OCI-LY7 (cell line): ENCODE measurements around the gene PLPPR1. TPM values are rescaled to one million over a fixed set of nuclear protein-coding genes. Genes with fewer than 3 reads are reported as not detected.

ENCODE experiments used
- BruUV-seq: library from RNA; stranded (reverse); fragments of 400-500 nt; replicated peaks from 2 replicates; lab custom pipeline; 2021; lab: Mats Ljungman, UMichigan
- CTCF ChIA-PET: fragments of 300-600 bp; sonication (Branson Sonifier 250); formaldehyde crosslinking; loops from one replicate; lab custom pipeline; 2022; ENCODE audit warnings: antibody characterized with exemption; ENCODE audit not compliant: unreplicated experiment; lab: Charles Lee
- POLR2A ChIA-PET: fragments of 300-600 bp; sonication (Branson Sonifier 250); formaldehyde crosslinking; loops from one replicate; lab custom pipeline; 2022; ENCODE audit warnings: antibody characterized with exemption; lab: Charles Lee
- DNase-seq: peaks from one replicate; pipeline ENCODE4 v3.0.0-alpha.2; 2015; ENCODE audit warnings: low spot score
- H2AFZ ChIP-seq: fragments of 200-600 bp; sonication (generic), shearing (Covaris generic); 2 replicates; pipeline ENCODE4 v1.6.1; 2014; ENCODE audit warnings: mild to moderate bottlenecking, antibody characterized with exemption, low read length, moderate library complexity
- H3K27ac ChIP-seq: fragments of 200-600 bp; sonication (generic); 2 replicates; pipeline ENCODE4 v1.5.1; 2014; ENCODE audit warnings: mixed run types, low read depth, mild to moderate bottlenecking, moderate library complexity, low read length, inconsistent platforms; ENCODE audit not compliant: poor library complexity, severe bottlenecking
- H3K36me3 ChIP-seq: fragments of 200-600 bp; sonication (generic); 2 replicates; pipeline ENCODE4 v1.6.1; 2014; ENCODE audit warnings: mild to moderate bottlenecking, antibody characterized with exemption, low read length, moderate library complexity, mixed read lengths; ENCODE audit not compliant: insufficient read depth
- H3K4me1 ChIP-seq: fragments of 200-600 bp; sonication (generic); 2 replicates; pipeline ENCODE4 v1.5.1; 2014; ENCODE audit warnings: mild to moderate bottlenecking, low read length; ENCODE audit not compliant: insufficient read depth, poor library complexity, severe bottlenecking
- H3K4me2 ChIP-seq: fragments of 200-600 bp; sonication (generic); 2 replicates; pipeline ENCODE4 v1.6.1; 2014; ENCODE audit warnings: mild to moderate bottlenecking, low read length
- H3K4me3 ChIP-seq: fragments of 200-600 bp; sonication (generic); 2 replicates; pipeline ENCODE4 v1.5.1; 2014; ENCODE audit warnings: mild to moderate bottlenecking, low read depth, low read length; ENCODE audit not compliant: poor library complexity, severe bottlenecking
- H3K79me2 ChIP-seq: fragments of 200-600 bp; sonication (generic); 2 replicates; pipeline ENCODE4 v1.6.1; 2016; ENCODE audit warnings: low read depth, mild to moderate bottlenecking, low read length, moderate library complexity, mixed read lengths; ENCODE audit not compliant: insufficient read depth
- H3K9me2 ChIP-seq: fragments of 200-600 bp; sonication (generic); 2 replicates; pipeline ENCODE4 v1.6.1; 2016; ENCODE audit warnings: mild to moderate bottlenecking, low read length, mixed read lengths; ENCODE audit not compliant: insufficient read depth
- H3K9me3 ChIP-seq: fragments of 200-600 bp; sonication (generic); 2 replicates; pipeline ENCODE4 v1.6.1; 2014; ENCODE audit warnings: mild to moderate bottlenecking, mixed run types, low read length, mixed read lengths
- H4K20me1 ChIP-seq: fragments of 200-600 bp; sonication (generic); 2 replicates; pipeline ENCODE4 v1.6.1; 2014; ENCODE audit warnings: mild to moderate bottlenecking, antibody characterized with exemption, low read length, moderate library complexity, mixed read lengths; ENCODE audit not compliant: insufficient read depth
- EZH2phosphoT487 ChIP-seq: fragments of 200-600 bp; sonication (generic); IDR thresholded peaks from 2 replicates; pipeline ENCODE4 v1.6.1; 2018; ENCODE audit warnings: low read depth, borderline replicate concordance, mild to moderate bottlenecking, mixed run types, antibody characterized with exemption, low read length, moderate library complexity, mixed read lengths
- intact Hi-C: fragments of 100-400 bp; cut with micrococcal nuclease; formaldehyde crosslinking; loops from one replicate; pipeline ENCODE4 v1.10.0; 2022; ENCODE audit not compliant: unreplicated experiment
- total RNA-seq, 2 experiments: library from RNA; depleted of rRNA in 1 of 2; stranded (reverse); fragments of >200 nt in 1 of 2; shearing (Covaris generic) in 1 of 2; gene quantifications; 2 replicates each; pipeline ENCODE4 v1.2.3, GENCODE V29; 2014 to 2022
- TF ChIP-seq, protein P1 (sequence below): fragments of 200-600 bp; sonication (generic); conservative IDR thresholded peaks from 2 replicates; pipeline ENCODE4 v1.5.1; 2014; ENCODE audit warnings: mild to moderate bottlenecking, antibody characterized with exemption, low read length, moderate library complexity, mixed read lengths

PLPPR1 gene
- total RNA-seq, 2 experiments from 2014 or later = not detected

DNA sequence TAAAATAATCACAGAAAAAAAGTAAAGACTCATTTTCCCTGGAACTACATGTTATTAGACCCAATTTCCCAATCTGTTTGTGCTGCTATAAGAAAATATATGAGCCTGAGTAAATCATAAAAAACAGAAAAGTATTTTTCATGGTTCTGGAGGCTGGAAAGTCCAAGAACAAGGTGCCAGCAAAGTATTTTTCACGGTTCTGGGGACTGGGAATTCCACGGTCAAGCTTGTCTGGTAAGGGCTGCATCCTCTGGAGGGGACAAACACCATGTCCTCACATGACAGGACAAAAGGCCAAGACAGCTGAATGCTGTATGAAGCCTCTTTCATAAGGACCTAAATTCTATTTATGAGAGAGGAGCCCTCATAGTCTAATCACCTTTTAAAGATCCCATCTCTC lies 172.3 kb downstream of the PLPPR1 start:
- no peak overlapping the region for H3K4me2 ChIP-seq
- H3K79me2 ChIP-seq = no peaks in the 10 kb centered on the region
- H3K4me3 ChIP-seq = no peak overlapping the region
- H3K36me3 ChIP-seq = no peaks in the 10 kb centered on the region
- ChIA-PET POLR2A (no interaction called here), CTCF (no interaction called here)
- no peaks in the 10 kb centered on the region for H3K4me1 ChIP-seq
- DNase-seq = no peak
- no peak for TF ChIP-seq EZH2phosphoT487
- TF ChIP-seq, protein P1, sequence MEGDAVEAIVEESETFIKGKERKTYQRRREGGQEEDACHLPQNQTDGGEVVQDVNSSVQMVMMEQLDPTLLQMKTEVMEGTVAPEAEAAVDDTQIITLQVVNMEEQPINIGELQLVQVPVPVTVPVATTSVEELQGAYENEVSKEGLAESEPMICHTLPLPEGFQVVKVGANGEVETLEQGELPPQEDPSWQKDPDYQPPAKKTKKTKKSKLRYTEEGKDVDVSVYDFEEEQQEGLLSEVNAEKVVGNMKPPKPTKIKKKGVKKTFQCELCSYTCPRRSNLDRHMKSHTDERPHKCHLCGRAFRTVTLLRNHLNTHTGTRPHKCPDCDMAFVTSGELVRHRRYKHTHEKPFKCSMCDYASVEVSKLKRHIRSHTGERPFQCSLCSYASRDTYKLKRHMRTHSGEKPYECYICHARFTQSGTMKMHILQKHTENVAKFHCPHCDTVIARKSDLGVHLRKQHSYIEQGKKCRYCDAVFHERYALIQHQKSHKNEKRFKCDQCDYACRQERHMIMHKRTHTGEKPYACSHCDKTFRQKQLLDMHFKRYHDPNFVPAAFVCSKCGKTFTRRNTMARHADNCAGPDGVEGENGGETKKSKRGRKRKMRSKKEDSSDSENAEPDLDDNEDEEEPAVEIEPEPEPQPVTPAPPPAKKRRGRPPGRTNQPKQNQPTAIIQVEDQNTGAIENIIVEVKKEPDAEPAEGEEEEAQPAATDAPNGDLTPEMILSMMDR = no peak
- H3K9me2 ChIP-seq = no peaks in the 10 kb centered on the region
- no peak overlapping the region for H3K27ac ChIP-seq
- no peak overlapping the region for H2AFZ ChIP-seq
- no peaks in the 10 kb centered on the region for H4K20me1 ChIP-seq
- BruUV-seq = no TSS peak
- intact Hi-C loops = no loop called here
- H3K9me3 ChIP-seq = no peaks in the 10 kb centered on the region

DNA sequence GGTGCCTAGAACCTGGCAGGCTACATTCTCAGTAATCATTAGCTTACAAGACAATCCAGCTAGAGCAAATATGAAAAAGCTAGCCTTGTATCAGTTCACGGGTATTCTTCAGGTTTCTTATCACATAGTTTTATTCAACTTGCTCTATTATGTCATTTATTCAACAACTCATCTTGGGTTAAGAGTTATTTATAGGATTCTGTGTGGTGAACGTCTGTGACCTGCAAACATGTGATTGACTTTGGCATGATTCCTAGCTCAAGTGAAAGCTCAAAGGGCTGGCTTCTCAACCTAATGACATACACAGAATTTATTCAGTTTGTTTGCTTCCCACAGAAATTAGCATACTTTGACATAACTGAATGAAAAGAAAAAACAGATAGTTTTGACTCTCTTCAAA lies 173.1 kb downstream of the PLPPR1 start:
- ChIA-PET POLR2A (no interaction called here), CTCF (no interaction called here)
- Histone ChIP-seq H4K20me1 (no peaks in the 10 kb centered on the region), H3K4me3 (no peak overlapping the region), H3K4me2 (no peak overlapping the region), H3K27ac (no peak overlapping the region), H2AFZ (no peak overlapping the region), H3K4me1 (no peaks in the 10 kb centered on the region), H3K9me2 (no peaks in the 10 kb centered on the region), H3K36me3 (no peaks in the 10 kb centered on the region), H3K79me2 (no peaks in the 10 kb centered on the region), H3K9me3 (no peaks in the 10 kb centered on the region)
- BruUV-seq = no TSS peak
- DNase-seq = no peak
- TF ChIP-seq EZH2phosphoT487 = no peak
- TF ChIP-seq, protein P1 = no peak
- intact Hi-C loops = no loop called here

DNA sequence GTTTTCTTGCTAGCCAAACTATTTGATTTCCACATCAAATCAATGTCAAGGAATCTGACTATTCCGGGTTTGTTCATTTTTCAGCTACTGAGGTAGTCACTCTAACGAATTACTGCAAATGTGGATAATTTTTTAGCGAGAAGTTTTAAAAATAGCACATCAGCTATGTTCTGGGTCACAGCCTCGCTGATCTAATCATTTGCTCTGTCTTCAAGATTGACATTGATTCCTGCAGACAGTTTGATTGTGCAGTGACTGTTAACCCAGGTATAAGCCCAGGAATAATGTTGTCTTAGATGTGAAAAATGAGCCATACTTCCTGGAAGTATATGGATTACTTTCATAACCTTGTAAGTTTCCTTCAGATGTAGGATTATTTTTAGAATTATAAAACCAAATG lies 181.1 kb downstream of the PLPPR1 start:
- H2AFZ ChIP-seq = no peak overlapping the region
- no TSS peak for BruUV-seq

More for the DNA sequence above, 181.1 kb downstream of the PLPPR1 start:
- POLR2A ChIA-PET = no interaction called here
- intact Hi-C loops = loop anchor here (10.0 kb wide), 1 partner anchor 65 kb away; no protein-coding TSS in a partner anchor
- no peak overlapping the region for H3K27ac ChIP-seq
- DNase-seq = no peak
- H3K4me3 ChIP-seq = no peak overlapping the region
- no peak overlapping the region for H3K4me2 ChIP-seq
- no peaks in the 10 kb centered on the region for H3K9me3 ChIP-seq
- no peaks in the 10 kb centered on the region for H3K9me2 ChIP-seq
- TF ChIP-seq, protein P1 = no peak
- no peak for TF ChIP-seq EZH2phosphoT487
- no peaks in the 10 kb centered on the region for H3K36me3 ChIP-seq
- CTCF ChIA-PET = no interaction called here
- H4K20me1 ChIP-seq = no peaks in the 10 kb centered on the region
- no peaks in the 10 kb centered on the region for H3K4me1 ChIP-seq
- no peaks in the 10 kb centered on the region for H3K79me2 ChIP-seq
